ENCODE results near the gene TP53.

Gene TP53

DNA sequence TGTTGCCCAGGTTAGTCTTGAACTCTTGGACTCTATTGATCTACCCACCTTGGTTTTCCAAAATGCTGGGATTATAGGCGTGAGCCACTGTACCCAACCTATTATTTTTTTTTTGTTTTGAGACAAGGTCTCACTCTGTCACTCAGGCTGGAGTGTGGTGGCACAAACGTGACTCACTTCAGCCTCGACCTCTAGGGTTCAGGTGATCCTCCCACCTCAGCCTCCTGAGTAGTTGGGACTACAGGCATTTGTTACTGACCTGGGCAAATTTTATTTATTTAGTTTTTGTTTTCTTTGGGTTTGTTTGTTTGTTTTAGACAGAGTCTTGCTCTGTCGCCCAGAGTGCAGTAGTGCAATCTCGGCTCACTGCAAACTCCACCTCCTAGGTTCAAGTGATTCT lies 63.6 kb downstream of the TP53 start:
- TF ChIP-seq POU2F2 (IDR thresholded peaks at IDR 0.05; ENCODE audit: low read depth, low read length), result no peak
- TF ChIP-seq TAF1 (IDR thresholded peaks at IDR 0.05; ENCODE audit: low read depth, low read length), result no peak
- TF ChIP-seq POLR2A (IDR thresholded peaks at IDR 0.05; ENCODE audit: low read depth, low read length), result no peak
- TF ChIP-seq SPI1 (IDR thresholded peaks at IDR 0.05; ENCODE audit: low read depth, low read length), result no peak
- TF ChIP-seq PAX5 (IDR thresholded peaks at IDR 0.05; ENCODE audit: insufficient read depth, low read length, severe bottlenecking), result no peak
- TF ChIP-seq POLR2AphosphoS5 (IDR thresholded peaks at IDR 0.05; ENCODE audit: low read depth, low read length), result no peak
- DNase-seq (ENCODE audit: insufficient read length, low spot score), result no peak

GRCh38 chr17:7620835-7621234 lies 66.5 kb downstream of the TP53 start:
- DNase-seq (ENCODE audit: insufficient read length, low spot score) (no peak), FAIRE-seq (no peak)
- no peak for TF ChIP-seq POLR2AphosphoS5 (IDR thresholded peaks at IDR 0.05; ENCODE audit: low read depth, low read length)
- TF ChIP-seq POLR2A (IDR thresholded peaks at IDR 0.05; ENCODE audit: low read depth, low read length), result no peak
- no peak for TF ChIP-seq PAX5 (IDR thresholded peaks at IDR 0.05; ENCODE audit: insufficient read depth, low read length, severe bottlenecking)
- TF ChIP-seq TAF1 (IDR thresholded peaks at IDR 0.05; ENCODE audit: low read depth, low read length), result no peak
- TF ChIP-seq SPI1 (IDR thresholded peaks at IDR 0.05; ENCODE audit: low read depth, low read length), result no peak
- TF ChIP-seq POU2F2 (IDR thresholded peaks at IDR 0.05; ENCODE audit: low read depth, low read length), result no peak

More for the DNA sequence above, 63.6 kb downstream of the TP53 start:
- FAIRE-seq, result no peak

- TF ChIP-seq TAF1 (IDR thresholded peaks at IDR 0.05; ENCODE audit: low read depth, low read length), result no peak
- no peak for TF ChIP-seq POU2F2 (IDR thresholded peaks at IDR 0.05; ENCODE audit: low read depth, low read length)
- no peak for TF ChIP-seq POLR2AphosphoS5 (IDR thresholded peaks at IDR 0.05; ENCODE audit: low read depth, low read length)
- DNase-seq (ENCODE audit: insufficient read length, low spot score) (no peak), FAIRE-seq (no peak)
Measured at GRCh38 chr17:7618608-7619007, 68.7 kb downstream of the TP53 start.
